Smooth muscle cell (in vitro differentiated cells): ENCODE results near the gene UBA6. TPM values are rescaled to one million over a fixed set of nuclear protein-coding genes. Genes with fewer than 3 reads are reported as not detected.
"Not testable (repeated sequence)": the region's sequence is repeated elsewhere in the genome, so short reads cannot be mapped to it uniquely, and the experiment has no call there.

ENCODE experiments used
- DNase-seq: peaks from one replicate; lab custom pipeline; 2025; ENCODE audit not compliant: unreplicated experiment; lab: John Stamatoyannopoulos, UW
- H2AFZ ChIP-seq: fragments of 200-600 bp; sonication (generic); 2 replicates; pipeline ENCODE4 v1.6.0; 2016; ENCODE audit warnings: antibody characterized with exemption, low read depth, mild to moderate bottlenecking
- H3F3A ChIP-seq: fragments of 200-600 bp; sonication (generic); 2 replicates; pipeline ENCODE4 v1.6.0; 2017; ENCODE audit warnings: antibody characterized with exemption, low read depth
- H3K27ac ChIP-seq: fragments of 200-600 bp; sonication (generic); 2 replicates; pipeline ENCODE4 v1.5.1; 2016; ENCODE audit warnings: low read depth, mild to moderate bottlenecking
- H3K27me3 ChIP-seq: fragments of 200-600 bp; sonication (generic); 2 replicates; pipeline ENCODE4 v1.6.1; 2016; ENCODE audit warnings: low read depth, mild to moderate bottlenecking
- H3K36me3 ChIP-seq: fragments of 200-600 bp; sonication (generic); 2 replicates; pipeline ENCODE4 v1.5.1; 2016; ENCODE audit warnings: low read depth
- H3K4me1 ChIP-seq: fragments of 200-600 bp; sonication (generic); 2 replicates; pipeline ENCODE4 v1.5.1; 2016; ENCODE audit warnings: low read depth
- H3K4me2 ChIP-seq: fragments of 200-600 bp; sonication (generic); 2 replicates; pipeline ENCODE4 v1.6.0; 2016; ENCODE audit warnings: mild to moderate bottlenecking
- H3K4me3 ChIP-seq: fragments of 200-600 bp; sonication (generic); 2 replicates; pipeline ENCODE4 v1.5.1; 2016; ENCODE audit warnings: mild to moderate bottlenecking
- H3K79me2 ChIP-seq: fragments of 200-600 bp; sonication (generic); 2 replicates; pipeline ENCODE4 v1.6.0; 2016; ENCODE audit warnings: low read depth, mild to moderate bottlenecking
- H3K9ac ChIP-seq: fragments of 200-600 bp; sonication (generic); 2 replicates; pipeline ENCODE4 v1.6.0; 2016; ENCODE audit warnings: low read depth
- H3K9me3 ChIP-seq: fragments of 200-600 bp; sonication (generic); replicated peaks from 2 replicates; pipeline ENCODE4 v1.5.1; 2016; ENCODE audit warnings: low read depth
- H4K20me1 ChIP-seq: fragments of 200-600 bp; sonication (generic); 2 replicates; pipeline ENCODE4 v1.6.0; 2016; ENCODE audit warnings: low read depth
- CTCF ChIP-seq: fragments of 200-600 bp; sonication (generic); IDR thresholded peaks from 2 replicates; pipeline ENCODE4 v1.5.1; 2017; ENCODE audit warnings: borderline replicate concordance, mild to moderate bottlenecking, antibody characterized with exemption; ENCODE audit not compliant: insufficient read depth, poor library complexity, severe bottlenecking
- WGBS: methylation state at CpG from one replicate; pipeline ENCODE4 v1.1.7; 2016; ENCODE audit warnings: low lambda C conversion rate; 5-methylcytosine and 5-hydroxymethylcytosine counted together
- polyA plus RNA-seq: library from polyadenylated mRNA; unstranded; fragments of >200 nt; fragmentation: Nextera tagmentation; extraction: Ambion mirVana; gene quantifications from 2 replicates; pipeline ENCODE4 v1.2.1, GENCODE V29; 2016
- total RNA-seq: library from RNA; depleted of rRNA; stranded (reverse); fragments of >200 nt; gene quantifications from 2 replicates; pipeline ENCODE4 v1.2.3, GENCODE V29; 2014

The UBA6 gene
- total and polyA plus RNA-seq, 2 experiments from 2014 or later = 15.7 to 271 TPM

- Histone ChIP-seq H3K79me2 (peaks cover 13% of the 10 kb centered on the region), H3F3A (peaks cover 15% of the 10 kb centered on the region), H3K4me2 (peak overlapping the region; percentile 67), H3K36me3 (no peaks in the 10 kb centered on the region), H3K9me3 (no peaks in the 10 kb centered on the region), H3K27ac (peak overlapping the region; percentile 83), H3K9ac (peak overlapping the region; percentile 43), H3K4me3 (no peak overlapping the region), H3K4me1 (peaks cover 15% of the 10 kb centered on the region), H4K20me1 (no peaks in the 10 kb centered on the region), H2AFZ (peak overlapping the region; percentile 89), H3K27me3 (no peaks in the 10 kb centered on the region)
- TF ChIP-seq CTCF = no peak
- no peak for DNase-seq
- WGBS = 29% methylated on average over 12 of the region's 12 CpGs
Observed at GRCh38 chr4:67713529-67714247, 12.7 kb upstream of the UBA6 start.

GRCh38 chr4:67712650-67713528 lies 11.9 kb upstream of the UBA6 start:
- H3K9me3 ChIP-seq = no peaks in the 10 kb centered on the region
- DNase-seq = no peak
- H3K27ac ChIP-seq = peak overlapping the region; percentile 83
- peaks cover 15% of the 10 kb centered on the region for H3F3A ChIP-seq
- peak overlapping the region; percentile 43 for H3K9ac ChIP-seq
- H2AFZ ChIP-seq = peak overlapping the region; percentile 89
- peaks cover 21% of the 10 kb centered on the region for H3K79me2 ChIP-seq
- no peaks in the 10 kb centered on the region for H3K27me3 ChIP-seq
- H3K4me1 ChIP-seq = peaks cover 15% of the 10 kb centered on the region
- 63% methylated on average over 7 of the region's 7 CpGs for WGBS
- H3K4me3 ChIP-seq = no peak overlapping the region
- TF ChIP-seq CTCF = no peak
- no peaks in the 10 kb centered on the region for H3K36me3 ChIP-seq
- H3K4me2 ChIP-seq = peak overlapping the region; percentile 67
- no peaks in the 10 kb centered on the region for H4K20me1 ChIP-seq

- Histone ChIP-seq H2AFZ (no peak overlapping the region), H3K36me3 (no peaks in the 10 kb centered on the region), H3K4me1 (peaks cover 15% of the 10 kb centered on the region), H3K27ac (no peak overlapping the region), H3K27me3 (no peaks in the 10 kb centered on the region), H3K9ac (no peak overlapping the region), H3K9me3 (no peaks in the 10 kb centered on the region), H3F3A (peaks cover 15% of the 10 kb centered on the region), H4K20me1 (no peaks in the 10 kb centered on the region), H3K4me2 (no peak overlapping the region), H3K79me2 (peaks cover 27% of the 10 kb centered on the region), H3K4me3 (no peak overlapping the region)
- TF ChIP-seq CTCF = no peak
- WGBS = 84% methylated on average over 3 of the region's 3 CpGs
- DNase-seq = no peak
Observed at GRCh38 chr4:67712000-67712625, 11.2 kb upstream of the UBA6 start.

GRCh38 chr4:67706682-67707081 lies 5.7 kb upstream of the UBA6 start:
- not testable (repeated sequence) for H3K4me3 ChIP-seq, H3K4me2 ChIP-seq, H3K27me3 ChIP-seq, H3K9ac ChIP-seq, H3K4me1 ChIP-seq, H2AFZ ChIP-seq, DNase-seq, H4K20me1 ChIP-seq, H3K9me3 ChIP-seq, H3K27ac ChIP-seq, H3F3A ChIP-seq, H3K36me3 ChIP-seq
- H3K79me2 ChIP-seq = peaks cover 58% of the 10 kb centered on the region
- 100% methylated on average over 3 of the region's 3 CpGs for WGBS
